HFFc6 (cell line): ENCODE data around the gene EIF4G3. TPM values are rescaled to one million over a fixed set of nuclear protein-coding genes. Genes with fewer than 3 reads are reported as not detected.

Experiments
- DNase-seq: peaks from one replicate; pipeline ENCODE4 v3.0.0-alpha.2; 2018
- H3K27ac Mint-ChIP-seq: 2 replicates; pipeline ENCODE4 v1.8.0; 2020; ENCODE audit warnings: mild to moderate bottlenecking, mixed read lengths
- H3K27me3 Mint-ChIP-seq: 2 replicates; pipeline ENCODE4 v1.8.0; 2021; ENCODE audit warnings: mild to moderate bottlenecking, moderate library complexity, mixed read lengths; ENCODE audit not compliant: insufficient read depth
- H3K36me3 Mint-ChIP-seq: 2 replicates; pipeline ENCODE4 v1.8.0; 2021; ENCODE audit warnings: low read depth, mixed read lengths
- H3K4me1 Mint-ChIP-seq: 2 replicates; pipeline ENCODE4 v1.8.0; 2020; ENCODE audit warnings: low read depth, mixed read lengths
- H3K4me3 Mint-ChIP-seq: 2 replicates; pipeline ENCODE4 v1.8.0; 2020; ENCODE audit warnings: mild to moderate bottlenecking, moderate library complexity, mixed read lengths
- H3K9me3 Mint-ChIP-seq: 2 replicates; pipeline ENCODE4 v1.8.0; 2020; ENCODE audit warnings: mild to moderate bottlenecking, mixed read lengths
- CTCF ChIP-seq: fragments of 200-600 bp; sonication (generic); IDR thresholded peaks from 2 replicates; pipeline ENCODE4 v1.5.0; 2021; ENCODE audit warnings: antibody characterized with exemption, mild to moderate bottlenecking
- total RNA-seq, 6 experiments: library from RNA; stranded (reverse); fragmentation: NEBNext Ultra II Directional; extraction: Animal tissue kit (Norgen Biotek cat#: 25700); gene quantifications; 2 replicates in 1 of 6; 3 replicates in 5 of 6; pipeline ENCODE4 v1.2.3, GENCODE V29; 2021

EIF4G3 gene
- total RNA-seq, 6 experiments from 2014 or later: 79.5 to 88.6 (median 82.0) TPM

DNA sequence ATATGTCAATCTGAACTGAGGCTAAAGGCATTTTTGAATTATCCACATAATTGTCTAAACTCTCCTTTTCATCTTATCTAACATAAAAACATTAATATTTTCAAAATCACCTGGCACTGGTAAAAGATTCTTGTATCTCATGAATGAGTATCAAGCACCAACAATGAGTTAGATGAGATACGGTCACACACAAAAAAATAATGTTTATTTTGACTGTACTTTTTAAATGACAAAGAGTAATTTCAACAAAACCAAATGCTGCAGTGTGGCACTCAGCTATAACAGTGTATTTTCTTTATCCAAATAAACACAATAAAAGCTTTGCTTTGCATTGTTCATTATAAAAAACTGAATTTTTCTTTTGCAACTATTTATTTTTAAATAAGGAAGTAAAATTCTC lies 59.5 kb downstream of the EIF4G3 start:
- H3K4me1 Mint-ChIP-seq: peaks cover 11% of the 10 kb centered on the region

DNA sequence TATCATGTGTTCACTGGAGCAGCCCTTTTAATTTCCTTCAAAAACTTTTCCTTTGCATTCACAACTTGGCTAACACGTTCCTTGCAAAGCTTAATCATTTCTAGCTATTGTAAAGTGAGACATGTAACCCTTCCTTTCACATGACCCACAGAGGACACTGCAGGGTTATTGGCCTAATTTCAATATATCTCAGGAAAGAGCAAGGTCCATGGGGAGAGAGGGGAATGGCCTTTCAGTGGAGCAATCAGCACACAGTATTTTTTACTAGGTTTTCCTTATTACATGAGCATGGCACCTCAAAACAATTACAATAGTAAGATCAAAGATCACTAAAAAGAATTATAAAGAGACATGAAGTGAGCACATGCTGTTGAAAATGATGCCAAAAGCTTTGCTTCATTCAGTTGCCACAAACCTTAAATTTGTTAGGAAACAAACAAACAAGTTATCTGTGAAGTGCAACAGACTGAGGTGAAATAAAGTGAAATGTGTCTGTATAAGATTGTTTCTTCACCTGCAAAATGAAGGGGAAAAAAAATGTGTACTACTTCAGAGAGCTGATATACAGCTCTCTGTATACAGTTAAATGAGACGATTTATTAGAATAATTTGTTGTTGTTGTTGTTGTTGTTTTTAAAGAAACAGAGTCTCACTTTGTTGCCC lies 61.5 kb downstream of the EIF4G3 start:
- Mint-ChIP-seq H3K4me3 (no peak overlapping the region), H3K27ac (no peak overlapping the region), H3K36me3 (0 out of 2 replicates have a peak, but pooled peaks cover 5% of the 10 kb centered on the region), H3K4me1 (peaks cover 22% of the 10 kb centered on the region), H3K9me3 (no peaks in the 10 kb centered on the region), H3K27me3 (no peaks in the 10 kb centered on the region)
- DNase-seq: no peak
- TF ChIP-seq CTCF: no peak

More for the DNA sequence above, 59.5 kb downstream of the EIF4G3 start:
- no peaks in the 10 kb centered on the region for H3K27me3 Mint-ChIP-seq
- H3K36me3 Mint-ChIP-seq: peaks cover 6% of the 10 kb centered on the region
- no peak overlapping the region for H3K4me3 Mint-ChIP-seq
- H3K9me3 Mint-ChIP-seq: no peaks in the 10 kb centered on the region
- no peak for TF ChIP-seq CTCF
- no peak overlapping the region for H3K27ac Mint-ChIP-seq
- DNase-seq: no peak

DNA sequence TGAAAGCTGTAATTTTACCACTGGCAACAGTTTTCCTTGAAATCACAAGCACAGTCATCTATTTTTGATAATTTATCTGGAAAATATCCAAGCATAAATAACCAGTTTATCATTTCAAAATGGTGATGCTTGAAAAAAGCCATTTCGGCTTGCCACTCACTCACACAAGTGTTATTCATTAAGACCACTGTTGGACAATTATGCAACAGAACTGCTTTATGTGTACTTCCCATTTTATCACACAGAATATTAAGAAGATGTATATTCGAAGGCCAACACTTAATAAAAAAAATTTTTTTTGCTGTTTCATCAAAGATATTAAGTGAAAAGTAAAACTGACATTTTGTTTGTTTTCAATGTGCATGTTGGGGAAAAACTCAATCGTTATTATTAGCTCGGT lies 62.3 kb downstream of the EIF4G3 start:
- H3K36me3 Mint-ChIP-seq: 0 out of 2 replicates have a peak, but pooled peaks cover 5% of the 10 kb centered on the region
- H3K4me3 Mint-ChIP-seq: no peak overlapping the region
- no peaks in the 10 kb centered on the region for H3K9me3 Mint-ChIP-seq
- no peaks in the 10 kb centered on the region for H3K27me3 Mint-ChIP-seq
- TF ChIP-seq CTCF: no peak
- peaks cover 22% of the 10 kb centered on the region for H3K4me1 Mint-ChIP-seq
- no peak for DNase-seq
- no peak overlapping the region for H3K27ac Mint-ChIP-seq

DNA sequence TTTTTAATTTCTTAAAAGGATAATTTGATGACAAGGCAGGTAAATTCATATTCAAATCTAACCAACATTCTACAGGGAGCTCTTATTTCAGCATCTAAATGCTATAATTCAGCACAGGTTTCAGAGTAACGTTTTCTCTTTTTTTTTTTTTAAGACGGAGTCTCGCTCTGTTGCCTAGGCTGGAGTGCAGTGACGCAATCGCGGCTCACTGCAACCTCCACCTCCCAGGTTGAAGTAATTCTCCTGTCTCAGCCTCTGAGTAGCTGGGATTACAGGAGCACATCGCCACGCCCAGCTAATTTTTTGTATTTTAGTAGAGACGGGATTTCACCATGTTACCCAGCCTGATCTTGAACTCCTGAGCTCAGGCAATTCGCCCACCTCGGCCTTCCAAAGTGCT lies 66.5 kb downstream of the EIF4G3 start:
- Mint-ChIP-seq H3K27ac (no peak overlapping the region), H3K9me3 (no peaks in the 10 kb centered on the region), H3K4me1 (peaks cover 22% of the 10 kb centered on the region), H3K4me3 (no peak overlapping the region), H3K27me3 (no peaks in the 10 kb centered on the region), H3K36me3 (0 out of 2 replicates have a peak, but pooled peaks cover 5% of the 10 kb centered on the region)
- no peak for DNase-seq
- no peak for TF ChIP-seq CTCF

GRCh38 chr1:21106709-21107108 lies 70.0 kb downstream of the EIF4G3 start:
- no peak for DNase-seq
- no peak overlapping the region for H3K4me3 Mint-ChIP-seq
- no peaks in the 10 kb centered on the region; the same call in 1 of the 2 replicates for H3K27me3 Mint-ChIP-seq
- H3K4me1 Mint-ChIP-seq: peaks cover 12% of the 10 kb centered on the region
- H3K36me3 Mint-ChIP-seq: peaks cover 31% of the 10 kb centered on the region
- TF ChIP-seq CTCF: no peak
- no peak overlapping the region for H3K27ac Mint-ChIP-seq
- H3K9me3 Mint-ChIP-seq: no peaks in the 10 kb centered on the region
